ENCODE data around the gene SIL1. TPM values are rescaled to one million over a fixed set of nuclear protein-coding genes. Genes with fewer than 3 reads are reported as not detected.

The SIL1 gene
- polyA plus RNA-seq, 3 donors, result 25.4 to 35.1 (median 27.9) TPM

GRCh38 chr5:138998521-138998920 lies 199.6 kb downstream of the SIL1 start:
- Mint-ChIP-seq H3K27me3 (ENCODE audit: low read depth in 3 of 3) (no peaks in the 10 kb centered on the region), H3K9me3 (peaks cover 2 to 17% (median 15%) of the 10 kb centered on the region in 7 donors), H3K4me1 (no peaks in the 10 kb centered on the region), H3K27ac (no peak overlapping the region), H3K4me3 (no peak overlapping the region), H3K36me3 (peaks cover 14 to 28% of the 10 kb centered on the region in 2 donors)
- Histone ChIP-seq H3K4me3 (replicated peaks in 1 of 3; ENCODE audit: low read depth in 2 of 3, low read length in 3 of 3) (no peak overlapping the region), H4K20me1 (ENCODE audit: insufficient read depth, low read length) (no peaks in the 10 kb centered on the region), H3K79me2 (ENCODE audit: insufficient read depth, low read length) (no peaks in the 10 kb centered on the region), H3K36me3 (replicated peaks in 1 of 2; ENCODE audit: control insufficient read depth in 1 of 2, insufficient read depth in 2 of 2, low read length in 2 of 2) (peaks cover 0 to 6% of the 10 kb centered on the region in 2 donors), H3K4me1 (ENCODE audit: control insufficient read depth in 1 of 2, insufficient read depth in 2 of 2, low read length in 2 of 2) (no peaks in the 10 kb centered on the region), H3K9ac (ENCODE audit: insufficient read depth, low read length, poor library complexity, severe bottlenecking) (no peak overlapping the region), H2AFZ (ENCODE audit: insufficient read depth, low read depth, low read length, poor library complexity, severe bottlenecking) (no peak overlapping the region), H3K27me3 (ENCODE audit: control insufficient read depth in 2 of 2, insufficient read depth in 2 of 2, low read length in 2 of 2) (no peaks in the 10 kb centered on the region), H3K27ac (ENCODE audit: low read depth in 1 of 2, low read length in 2 of 2) (no peak overlapping the region), H3K4me2 (replicated peaks; ENCODE audit: extremely low read depth, low read length, poor library complexity, severe bottlenecking) (no peak overlapping the region), H3K9me3 (replicated peaks in 1 of 2; ENCODE audit: control insufficient read depth in 1 of 2, insufficient read depth in 1 of 2, low read length in 2 of 2) (peaks cover 6 to 12% of the 10 kb centered on the region in 2 donors)
- no peak for DNase-seq
- intact Hi-C loops (cut with micrococcal nuclease), result no loop called here
- no peak for TF ChIP-seq CTCF (IDR thresholded peaks at IDR 0.05)
- WGBS (ENCODE audit: insufficient coverage), result 100% methylated on average over 1 of the region's 1 CpG

GRCh38 chr5:138996120-138996519 lies 202.0 kb downstream of the SIL1 start:
- Histone ChIP-seq H3K9me3 (replicated peaks in 1 of 2; ENCODE audit: control insufficient read depth in 1 of 2, insufficient read depth in 1 of 2, low read length in 2 of 2) (peaks cover 6 to 12% of the 10 kb centered on the region in 2 donors), H4K20me1 (ENCODE audit: insufficient read depth, low read length) (no peaks in the 10 kb centered on the region), H3K79me2 (ENCODE audit: insufficient read depth, low read length) (no peaks in the 10 kb centered on the region), H3K9ac (ENCODE audit: insufficient read depth, low read length, poor library complexity, severe bottlenecking) (no peak overlapping the region), H3K27me3 (ENCODE audit: control insufficient read depth in 2 of 2, insufficient read depth in 2 of 2, low read length in 2 of 2) (no peaks in the 10 kb centered on the region), H3K4me2 (replicated peaks; ENCODE audit: extremely low read depth, low read length, poor library complexity, severe bottlenecking) (no peak overlapping the region), H3K4me1 (ENCODE audit: control insufficient read depth in 1 of 2, insufficient read depth in 2 of 2, low read length in 2 of 2) (no peaks in the 10 kb centered on the region), H3K36me3 (replicated peaks in 1 of 2; ENCODE audit: control insufficient read depth in 1 of 2, insufficient read depth in 2 of 2, low read length in 2 of 2) (peaks cover 0 to 6% of the 10 kb centered on the region in 2 donors), H3K27ac (ENCODE audit: low read depth in 1 of 2, low read length in 2 of 2) (no peak overlapping the region), H3K4me3 (replicated peaks in 1 of 3; ENCODE audit: low read depth in 2 of 3, low read length in 3 of 3) (no peak overlapping the region), H2AFZ (ENCODE audit: insufficient read depth, low read depth, low read length, poor library complexity, severe bottlenecking) (no peak overlapping the region)
- H3K27me3 Mint-ChIP-seq (ENCODE audit: low read depth in 3 of 3), result no peaks in the 10 kb centered on the region
- H3K4me3 Mint-ChIP-seq, result no peak overlapping the region
- WGBS (ENCODE audit: insufficient coverage), result no CpG with 5 or more reads among the region's 1 CpG
- H3K36me3 Mint-ChIP-seq, result peaks cover 10 to 20% of the 10 kb centered on the region in 2 donors
- H3K27ac Mint-ChIP-seq, result no peak overlapping the region
- no peaks in the 10 kb centered on the region for H3K4me1 Mint-ChIP-seq
- no peak for TF ChIP-seq CTCF (IDR thresholded peaks at IDR 0.05)
- intact Hi-C loops (cut with micrococcal nuclease), result no loop called here
- no peak for DNase-seq
- H3K9me3 Mint-ChIP-seq, result peaks cover 2 to 17% (median 13%) of the 10 kb centered on the region in 7 donors

All from CD14-positive monocyte (primary cell).